Hematopoietic multipotent progenitor cell treated with erythropoietin and hydrocortisone succinate and interleukin-3 and kit ligand, for 8 days (in vitro differentiated cells): Measurements from ENCODE around the gene MTCL3.
"Not testable (repeated sequence)": the region's sequence is repeated elsewhere in the genome, so short reads cannot be mapped to it uniquely, and the experiment has no call there.

ENCODE experiments used
- DNase-seq: peaks from one replicate; pipeline ENCODE4 v3.0.0-alpha.2; 2015

The MTCL3 gene

GRCh38 chr6:127464881-127465459 is 54.2 kb downstream of the MTCL3 start:
- DNase-seq, result peak; percentile 32

GRCh38 chr6:127464161-127464880 is 54.8 kb downstream of the MTCL3 start:
- no peak for DNase-seq

GRCh38 chr6:127463056-127463455 is 56.1 kb downstream of the MTCL3 start:
- DNase-seq, result no peak

DNA sequence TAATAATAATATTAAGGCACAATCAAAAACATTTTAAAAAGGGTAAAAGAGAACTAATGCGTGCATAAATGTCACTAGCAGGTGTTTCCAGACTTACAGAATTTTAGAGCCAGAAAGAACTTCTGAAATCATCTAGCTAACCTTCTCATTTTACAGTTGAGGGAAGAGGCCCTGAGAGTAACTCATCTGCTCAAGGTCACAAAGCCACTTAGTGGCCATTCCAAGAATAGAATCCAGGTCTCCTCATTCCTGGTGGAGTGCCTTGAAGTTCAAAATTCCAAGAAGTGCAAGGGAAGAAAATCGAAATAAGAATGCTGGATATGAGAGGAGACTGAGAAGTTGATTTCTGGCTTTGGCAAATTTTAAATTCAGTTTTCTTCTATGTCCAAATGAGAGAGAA is 56.8 kb downstream of the MTCL3 start:
- no peak for DNase-seq

DNA sequence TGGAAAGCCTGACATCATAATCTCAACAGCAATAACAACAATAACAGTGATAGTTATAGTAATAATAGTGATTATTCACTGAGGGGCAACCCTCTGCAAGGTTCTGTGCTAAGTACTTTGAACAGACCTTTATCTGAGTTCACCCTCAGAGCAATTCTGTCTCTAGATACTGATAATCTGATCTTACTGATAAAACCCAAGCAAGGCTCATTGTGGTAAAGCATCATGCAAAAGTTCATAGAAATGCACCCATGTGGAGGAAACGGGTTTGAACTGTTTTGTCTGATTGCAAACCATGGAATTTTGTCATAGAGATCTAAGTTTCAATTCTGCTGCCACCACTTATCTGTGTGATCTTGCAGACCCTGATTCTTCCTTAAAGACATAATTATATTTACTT is 58.7 kb downstream of the MTCL3 start:
- peak; percentile 4 for DNase-seq

GRCh38 chr6:127459231-127459641 is 59.9 kb downstream of the MTCL3 start, which contains the start of gene KIAA0408:
TSS of gene KIAA0408 (minus strand) at chr6:127459389. CDS start at chr6:127453981, 5,408 bp downstream.
- DNase-seq, result no peak

- DNase-seq, result no peak
Observed at GRCh38 chr6:127458817-127459216, 60.3 kb downstream of the MTCL3 start.

- DNase-seq, result no peak
Observed at GRCh38 chr6:127458222-127458621, 60.9 kb downstream of the MTCL3 start.

GRCh38 chr6:127457456-127458064 is 61.6 kb downstream of the MTCL3 start:
- DNase-seq, result peak; percentile 33

DNA sequence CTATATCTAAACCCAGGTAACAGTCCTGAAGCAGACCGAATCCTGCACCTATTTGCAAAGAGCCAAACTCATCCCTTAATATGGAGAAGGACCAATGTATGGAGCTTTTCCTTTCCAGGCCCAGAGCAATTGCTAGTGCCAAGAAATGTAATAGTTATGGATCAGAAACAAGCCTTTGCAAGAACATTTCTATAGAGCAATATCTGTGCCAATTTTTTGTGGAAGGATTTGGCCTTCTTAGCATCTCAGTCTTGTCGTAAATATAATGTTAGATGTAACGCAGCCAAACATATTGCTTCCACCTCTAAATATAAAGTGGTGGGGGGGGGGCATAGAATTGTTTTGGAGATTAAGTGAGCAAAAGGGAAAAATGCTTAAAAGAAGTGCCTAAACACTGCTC is 62.7 kb downstream of the MTCL3 start:
- DNase-seq, result no peak

GRCh38 chr6:127453845-127454619 is 65.1 kb downstream of the MTCL3 start:
- DNase-seq, result no peak

GRCh38 chr6:127452803-127453202 is 66.3 kb downstream of the MTCL3 start:
- DNase-seq, result no peak

GRCh38 chr6:127451388-127451787 is 67.7 kb downstream of the MTCL3 start:
- no peak for DNase-seq

DNA sequence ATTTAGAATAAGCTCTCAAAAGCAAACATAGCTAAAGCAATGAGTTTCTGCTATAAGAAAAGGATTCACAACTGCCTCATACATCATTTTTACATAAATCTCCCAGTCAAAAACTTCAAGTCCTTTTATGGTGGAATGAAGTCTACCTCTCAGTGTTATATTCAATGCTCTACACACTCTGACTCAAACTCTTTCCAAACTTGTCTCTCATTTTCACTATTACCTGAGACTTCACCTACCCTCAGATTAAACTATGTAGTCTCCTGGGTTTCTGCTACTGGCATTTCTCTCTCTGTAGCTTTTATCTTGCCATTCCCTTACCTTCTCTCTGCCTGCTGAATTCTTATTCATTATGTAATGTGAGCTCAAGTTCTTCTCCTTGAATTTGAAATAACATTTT is 71.4 kb downstream of the MTCL3 start:
- DNase-seq, result no peak

DNA sequence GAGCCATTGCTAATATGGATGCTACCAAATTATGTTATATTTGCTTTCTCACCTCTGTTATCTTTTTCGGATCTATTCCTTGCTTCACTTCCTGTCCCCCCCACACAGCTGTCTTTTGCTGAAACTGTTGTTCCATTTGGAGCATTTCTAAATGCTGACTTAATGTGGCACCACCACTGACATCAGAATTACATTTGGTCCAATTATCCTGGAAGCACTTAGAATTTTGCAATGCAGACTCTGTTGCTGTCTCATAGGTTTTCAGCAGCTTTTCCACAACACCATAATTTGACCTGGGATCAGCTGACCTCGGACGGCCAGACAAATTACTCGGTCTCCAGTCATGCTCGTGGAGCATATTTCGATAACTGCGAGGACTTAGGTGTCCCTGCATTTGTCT is 72.8 kb downstream of the MTCL3 start:
- DNase-seq, result no peak

GRCh38 chr6:127441881-127442280 is 77.3 kb downstream of the MTCL3 start:
- DNase-seq, result no peak

GRCh38 chr6:127439718-127440117 is 79.4 kb downstream of the MTCL3 start:
- DNase-seq, result no peak

DNA sequence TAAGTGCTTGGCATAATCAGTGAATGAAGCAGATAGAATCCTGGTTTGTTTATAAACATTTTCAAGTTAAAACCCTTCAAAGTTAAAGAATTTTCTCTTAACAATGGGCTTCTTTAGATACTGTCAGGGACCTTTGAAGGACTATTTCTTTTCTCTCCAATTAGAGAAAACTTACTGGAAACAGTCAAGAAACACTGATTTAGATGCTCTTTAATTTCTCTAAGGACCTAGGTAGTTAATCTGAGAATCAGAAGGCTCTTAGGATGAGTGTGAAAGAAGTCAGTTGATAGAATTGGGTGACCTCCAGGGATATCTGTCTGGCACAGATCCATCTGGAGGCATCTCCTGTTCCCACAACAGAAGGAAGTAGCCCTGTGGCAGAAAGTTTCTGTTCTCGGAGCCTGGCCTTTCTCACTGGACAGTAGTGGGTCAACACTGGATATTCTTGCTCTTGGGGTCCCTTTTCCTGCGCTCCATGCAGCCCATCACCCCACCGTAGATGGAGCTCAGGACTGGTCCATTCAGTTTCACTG is 82.5 kb downstream of the MTCL3 start:
- DNase-seq, result no peak

DNA sequence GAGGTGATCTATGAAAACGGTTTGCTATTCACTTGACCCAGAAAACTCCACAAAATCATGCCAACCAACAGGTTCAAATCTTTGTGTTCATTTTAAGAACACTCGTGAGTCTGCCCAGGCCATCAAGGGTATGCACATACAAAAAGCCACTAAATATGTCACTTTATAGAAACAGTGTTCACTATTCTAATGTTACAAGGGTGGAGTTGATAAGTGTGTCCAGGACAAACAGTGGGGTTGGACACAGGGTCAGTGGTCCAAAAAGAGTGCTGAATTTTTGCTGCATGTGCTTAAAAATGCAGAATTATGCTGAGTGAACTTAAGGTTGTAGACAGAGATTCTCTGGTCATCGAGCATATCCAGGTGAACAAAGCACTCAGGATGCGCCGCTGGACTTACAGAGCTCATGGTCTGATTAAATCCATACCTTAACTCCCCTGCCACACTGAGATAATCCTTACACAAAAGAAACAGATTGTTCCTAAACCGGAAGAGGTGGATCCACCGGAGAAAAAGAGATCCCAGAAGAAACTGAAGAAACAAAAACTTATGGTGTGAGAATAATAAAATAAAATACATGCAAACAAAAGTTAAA is 83.4 kb downstream of the MTCL3 start:
- DNase-seq, result no peak

DNA sequence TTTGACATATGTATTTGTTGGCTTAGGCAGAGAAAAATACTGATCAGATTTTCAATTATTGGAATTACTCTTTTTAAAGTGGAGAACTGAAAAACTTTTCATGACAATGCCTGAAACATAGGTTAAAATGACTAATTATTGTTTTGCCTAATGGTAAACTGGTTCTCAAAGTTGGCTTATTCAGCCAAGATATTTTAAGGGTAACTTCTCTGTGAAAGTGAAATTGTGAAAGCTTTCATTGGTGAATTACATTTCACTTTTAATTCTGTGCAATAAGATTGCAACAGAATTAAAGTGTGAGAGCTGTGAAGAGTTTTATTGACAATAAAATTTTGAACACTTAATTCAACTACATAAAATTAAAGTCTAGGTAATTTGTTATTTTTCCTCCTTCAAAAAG is 84.5 kb downstream of the MTCL3 start:
- DNase-seq, result no peak

- DNase-seq, result not testable (repeated sequence)
Observed at GRCh38 chr6:127428562-127428961, 90.6 kb downstream of the MTCL3 start.

- no peak for DNase-seq
Observed at GRCh38 chr6:127423921-127424320, 95.2 kb downstream of the MTCL3 start.
